GM19239 (cell line): Measurements from ENCODE around the gene MYO3B.

ENCODE experiments used
- DNase-seq: peaks from one replicate; pipeline ENCODE4 v3.0.0; 2011; ENCODE audit warnings: low spot score; ENCODE audit not compliant: insufficient read length
- FAIRE-seq: peaks from 2 replicates; lab custom pipeline; 2011; peaks lifted over from hg19 to GRCh38; lab: Jason Lieb, UNC

Gene MYO3B

GRCh38 chr2:170488807-170489206 is 310.9 kb downstream of the MYO3B start:
- FAIRE-seq (no peak), DNase-seq (no peak)

GRCh38 chr2:170492010-170492409 is 314.1 kb downstream of the MYO3B start:
- no peak for FAIRE-seq

GRCh38 chr2:170493426-170494097 is 315.6 kb downstream of the MYO3B start:
- FAIRE-seq (no peak), DNase-seq (no peak)

More at GRCh38 chr2:170492010-170492409, 314.1 kb downstream of the MYO3B start:
- DNase-seq: no peak

GRCh38 chr2:170495896-170496295 is 317.9 kb downstream of the MYO3B start:
- FAIRE-seq (no peak), DNase-seq (no peak)

GRCh38 chr2:170498619-170499018 is 320.7 kb downstream of the MYO3B start:
- DNase-seq: no peak
- FAIRE-seq: no peak

- FAIRE-seq (peak; percentile 11), DNase-seq (no peak)
These were observed 322.2 kb downstream of the MYO3B start for GRCh38 chr2:170500104-170500503.

GRCh38 chr2:170500770-170501169 is 322.8 kb downstream of the MYO3B start:
- DNase-seq (no peak), FAIRE-seq (no peak)

- FAIRE-seq: no peak
- DNase-seq: no peak
These were observed 323.6 kb downstream of the MYO3B start for GRCh38 chr2:170501421-170502043.

GRCh38 chr2:170502361-170503130 is 324.6 kb downstream of the MYO3B start:
- DNase-seq (no peak), FAIRE-seq (no peak)

- no peak for FAIRE-seq
- no peak for DNase-seq
These were observed 325.6 kb downstream of the MYO3B start for GRCh38 chr2:170503563-170503962.

GRCh38 chr2:170503971-170504809 is 326.2 kb downstream of the MYO3B start:
- no peak for FAIRE-seq
- DNase-seq: no peak

- FAIRE-seq: no peak
- DNase-seq: no peak
These were observed 326.8 kb downstream of the MYO3B start for GRCh38 chr2:170504810-170505145.

GRCh38 chr2:170505631-170506275 is 327.8 kb downstream of the MYO3B start:
- FAIRE-seq: no peak
- DNase-seq: no peak

GRCh38 chr2:170509452-170510193 is 331.7 kb downstream of the MYO3B start:
- FAIRE-seq (no peak), DNase-seq (no peak)

- FAIRE-seq: no peak
- no peak for DNase-seq
These were observed 334.3 kb downstream of the MYO3B start for GRCh38 chr2:170512266-170512665.

GRCh38 chr2:170514140-170514539 is 336.2 kb downstream of the MYO3B start:
- no peak for DNase-seq
- FAIRE-seq: no peak

GRCh38 chr2:170517538-170517937 is 339.6 kb downstream of the MYO3B start:
- no peak for FAIRE-seq
- no peak for DNase-seq

GRCh38 chr2:170518911-170519310 is 341.0 kb downstream of the MYO3B start:
- DNase-seq (no peak), FAIRE-seq (no peak)

- DNase-seq: no peak
- no peak for FAIRE-seq
These were observed 343.4 kb downstream of the MYO3B start for GRCh38 chr2:170521299-170521698.
